ENCODE measurements around the gene USP36. TPM values are rescaled to one million over a fixed set of nuclear protein-coding genes. Genes with fewer than 3 reads are reported as not detected.
A peak's percentile ranks its signal among the peaks of the same experiment; 100 is the strongest.

Gene USP36
- total and polyA plus RNA-seq, 4 donors, result 22.5 to 41.0 (median 32.7) TPM

GRCh38 chr17:78789663-78790181, 50.9 kb downstream of the USP36 start:
- Histone ChIP-seq H3K27ac (ENCODE audit: low read depth, low read length) (peak overlapping the region; percentile 36), H3K36me3 (ENCODE audit: control insufficient read depth, insufficient read depth, low read length) (peaks cover 32% of the 10 kb centered on the region), H3K4me3 (ENCODE audit: low read depth, low read length) (no peak overlapping the region), H3K4me1 (ENCODE audit: control insufficient read depth, insufficient read depth, low read length) (peaks cover 34% of the 10 kb centered on the region), H3K9me3 (ENCODE audit: control insufficient read depth, insufficient read depth, low read length) (no peaks in the 10 kb centered on the region), H3K27me3 (ENCODE audit: control insufficient read depth, insufficient read depth, low read length) (no peaks in the 10 kb centered on the region)
- WGBS (ENCODE audit: insufficient coverage), result 20% methylated on average over 5 of the region's 14 CpGs
- peak in 2 of 6 donors; percentile 84 to 88 for DNase-seq (ENCODE audit: low read depth in 4 of 6, low spot score in 6 of 6)

GRCh38 chr17:78789149-78789662, 51.4 kb downstream of the USP36 start:
- Histone ChIP-seq H3K4me1 (ENCODE audit: control insufficient read depth, insufficient read depth, low read length) (peaks cover 34% of the 10 kb centered on the region), H3K36me3 (ENCODE audit: control insufficient read depth, insufficient read depth, low read length) (peaks cover 27% of the 10 kb centered on the region), H3K27ac (ENCODE audit: low read depth, low read length) (peak overlapping the region; percentile 36), H3K27me3 (ENCODE audit: control insufficient read depth, insufficient read depth, low read length) (no peaks in the 10 kb centered on the region), H3K9me3 (ENCODE audit: control insufficient read depth, insufficient read depth, low read length) (no peaks in the 10 kb centered on the region), H3K4me3 (ENCODE audit: low read depth, low read length) (no peak overlapping the region)
- DNase-seq (ENCODE audit: low read depth in 4 of 6, low spot score in 6 of 6), result no peak
- WGBS (ENCODE audit: insufficient coverage), result 39% methylated on average over 3 of the region's 5 CpGs

- peaks cover 20% of the 10 kb centered on the region for H3K36me3 ChIP-seq (ENCODE audit: control insufficient read depth, insufficient read depth, low read length)
- H3K27ac ChIP-seq (ENCODE audit: low read depth, low read length), result no peak overlapping the region
- no peak for DNase-seq (ENCODE audit: low read depth in 4 of 6, low spot score in 6 of 6)
- no peaks in the 10 kb centered on the region for H3K9me3 ChIP-seq (ENCODE audit: control insufficient read depth, insufficient read depth, low read length)
- no peak overlapping the region for H3K4me3 ChIP-seq (ENCODE audit: low read depth, low read length)
- no peaks in the 10 kb centered on the region for H3K27me3 ChIP-seq (ENCODE audit: control insufficient read depth, insufficient read depth, low read length)
- peaks cover 34% of the 10 kb centered on the region for H3K4me1 ChIP-seq (ENCODE audit: control insufficient read depth, insufficient read depth, low read length)
- WGBS (ENCODE audit: insufficient coverage), result 100% methylated on average over 1 of the region's 7 CpGs
Observed at GRCh38 chr17:78788451-78788850, 52.2 kb downstream of the USP36 start.

GRCh38 chr17:78787444-78787843, 53.2 kb downstream of the USP36 start:
- H3K27ac ChIP-seq (ENCODE audit: low read depth, low read length), result no peak overlapping the region
- H3K4me3 ChIP-seq (ENCODE audit: low read depth, low read length), result no peak overlapping the region
- H3K9me3 ChIP-seq (ENCODE audit: control insufficient read depth, insufficient read depth, low read length), result no peaks in the 10 kb centered on the region
- no peaks in the 10 kb centered on the region for H3K27me3 ChIP-seq (ENCODE audit: control insufficient read depth, insufficient read depth, low read length)
- H3K36me3 ChIP-seq (ENCODE audit: control insufficient read depth, insufficient read depth, low read length), result peaks cover 12% of the 10 kb centered on the region
- H3K4me1 ChIP-seq (ENCODE audit: control insufficient read depth, insufficient read depth, low read length), result peaks cover 42% of the 10 kb centered on the region
- 92% methylated on average over 2 of the region's 7 CpGs for WGBS (ENCODE audit: insufficient coverage)
- no peak for DNase-seq (ENCODE audit: low read depth in 4 of 6, low spot score in 6 of 6)

- H3K27ac ChIP-seq (ENCODE audit: low read depth, low read length), result no peak overlapping the region
- no peaks in the 10 kb centered on the region for H3K27me3 ChIP-seq (ENCODE audit: control insufficient read depth, insufficient read depth, low read length)
- H3K9me3 ChIP-seq (ENCODE audit: control insufficient read depth, insufficient read depth, low read length), result no peaks in the 10 kb centered on the region
- no peak for DNase-seq (ENCODE audit: low read depth in 4 of 6, low spot score in 6 of 6)
- peaks cover 3% of the 10 kb centered on the region for H3K36me3 ChIP-seq (ENCODE audit: control insufficient read depth, insufficient read depth, low read length)
- WGBS (ENCODE audit: insufficient coverage), result no CpG with 5 or more reads among the region's 1 CpG
- H3K4me1 ChIP-seq (ENCODE audit: control insufficient read depth, insufficient read depth, low read length), result peaks cover 40% of the 10 kb centered on the region
- no peak overlapping the region for H3K4me3 ChIP-seq (ENCODE audit: low read depth, low read length)
Observed at GRCh38 chr17:78785663-78786057, 55.0 kb downstream of the USP36 start.

GRCh38 chr17:78785011-78785662, 55.5 kb downstream of the USP36 start:
- H3K9me3 ChIP-seq (ENCODE audit: control insufficient read depth, insufficient read depth, low read length), result no peaks in the 10 kb centered on the region
- H3K27me3 ChIP-seq (ENCODE audit: control insufficient read depth, insufficient read depth, low read length), result no peaks in the 10 kb centered on the region
- H3K27ac ChIP-seq (ENCODE audit: low read depth, low read length), result no peak overlapping the region
- 92% methylated on average over 7 of the region's 12 CpGs for WGBS (ENCODE audit: insufficient coverage)
- no peak overlapping the region for H3K4me3 ChIP-seq (ENCODE audit: low read depth, low read length)
- H3K4me1 ChIP-seq (ENCODE audit: control insufficient read depth, insufficient read depth, low read length), result peaks cover 40% of the 10 kb centered on the region
- peaks cover 3% of the 10 kb centered on the region for H3K36me3 ChIP-seq (ENCODE audit: control insufficient read depth, insufficient read depth, low read length)
- DNase-seq (ENCODE audit: low read depth in 4 of 6, low spot score in 6 of 6), result no peak

- H3K4me1 ChIP-seq (ENCODE audit: control insufficient read depth, insufficient read depth, low read length), result peaks cover 38% of the 10 kb centered on the region
- H3K36me3 ChIP-seq (ENCODE audit: control insufficient read depth, insufficient read depth, low read length), result peaks cover 3% of the 10 kb centered on the region
- H3K27ac ChIP-seq (ENCODE audit: low read depth, low read length), result no peak overlapping the region
- H3K4me3 ChIP-seq (ENCODE audit: low read depth, low read length), result no peak overlapping the region
- H3K9me3 ChIP-seq (ENCODE audit: control insufficient read depth, insufficient read depth, low read length), result no peaks in the 10 kb centered on the region
- WGBS (ENCODE audit: insufficient coverage), result 97% methylated on average over 5 of the region's 6 CpGs
- H3K27me3 ChIP-seq (ENCODE audit: control insufficient read depth, insufficient read depth, low read length), result no peaks in the 10 kb centered on the region
- no peak for DNase-seq (ENCODE audit: low read depth in 4 of 6, low spot score in 6 of 6)
Observed at GRCh38 chr17:78784352-78784751, 56.3 kb downstream of the USP36 start.

- WGBS (ENCODE audit: insufficient coverage), result 76% methylated on average over 6 of the region's 7 CpGs
- Histone ChIP-seq H3K4me3 (ENCODE audit: low read depth, low read length) (no peak overlapping the region), H3K4me1 (ENCODE audit: control insufficient read depth, insufficient read depth, low read length) (peaks cover 33% of the 10 kb centered on the region), H3K9me3 (ENCODE audit: control insufficient read depth, insufficient read depth, low read length) (no peaks in the 10 kb centered on the region), H3K36me3 (ENCODE audit: control insufficient read depth, insufficient read depth, low read length) (peaks cover 3% of the 10 kb centered on the region), H3K27me3 (ENCODE audit: control insufficient read depth, insufficient read depth, low read length) (no peaks in the 10 kb centered on the region), H3K27ac (ENCODE audit: low read depth, low read length) (no peak overlapping the region)
- no peak for DNase-seq (ENCODE audit: low read depth in 4 of 6, low spot score in 6 of 6)
Observed at GRCh38 chr17:78783711-78784324, 56.8 kb downstream of the USP36 start.

GRCh38 chr17:78781893-78782304, 58.7 kb downstream of the USP36 start, which contains the start of gene CYTH1:
Gene CYTH1 (minus strand): TSS chr17:78782273. CDS start chr17:78782223, 50 bp downstream.
- Histone ChIP-seq H3K4me1 (ENCODE audit: control insufficient read depth, insufficient read depth, low read length) (peaks cover 33% of the 10 kb centered on the region), H3K4me3 (ENCODE audit: low read depth, low read length) (peak within 1 kb of the TSS; percentile 87), H3K9me3 (ENCODE audit: control insufficient read depth, insufficient read depth, low read length) (no peaks in the 10 kb centered on the region), H3K36me3 (ENCODE audit: control insufficient read depth, insufficient read depth, low read length) (no peaks in the 10 kb centered on the region), H3K27ac (ENCODE audit: low read depth, low read length) (peak within 1 kb of the TSS; percentile 92), H3K27me3 (ENCODE audit: control insufficient read depth, insufficient read depth, low read length) (no peaks in the 10 kb centered on the region)
- 0% methylated on average over 64 of the region's 64 CpGs for WGBS (ENCODE audit: insufficient coverage)
- no peak for DNase-seq (ENCODE audit: low read depth in 4 of 6, low spot score in 6 of 6)
